ENCODE results near the gene TRPV6.

Gene TRPV6

GRCh38 chr7:142918901-142919300 is 33.4 kb upstream of the TRPV6 start:
- Histone ChIP-seq H3K27ac (replicated peaks) (no peak overlapping the region), H3K27me3 (ENCODE audit: insufficient read depth, poor library complexity, severe bottlenecking) (no peaks in the 10 kb centered on the region), H3K4me3 (replicated peaks; ENCODE audit: insufficient read depth, low read length) (no peak overlapping the region)
- TF ChIP-seq SPI1 (IDR thresholded peaks at IDR 0.05; ENCODE audit: borderline replicate concordance, low read depth) (no peak), REST (IDR thresholded peaks at IDR 0.05; ENCODE audit: insufficient replicate concordance, low read depth) (no peak), CTCF (IDR thresholded peaks at IDR 0.05; ENCODE audit: insufficient read depth, low read length) (no peak), POLR2AphosphoS5 (IDR thresholded peaks at IDR 0.05; ENCODE audit: low read depth) (no peak), GABPA (IDR thresholded peaks at IDR 0.05; ENCODE audit: low read depth) (no peak)
- no peak for DNase-seq (ENCODE audit: low read depth in 1 of 2, low spot score in 1 of 2)

GRCh38 chr7:142917447-142917846 is 31.9 kb upstream of the TRPV6 start:
- no peaks in the 10 kb centered on the region for H3K27me3 ChIP-seq (ENCODE audit: insufficient read depth, poor library complexity, severe bottlenecking)
- H3K27ac ChIP-seq (replicated peaks) = no peak overlapping the region
- no peak for DNase-seq (ENCODE audit: low read depth in 1 of 2, low spot score in 1 of 2)
- no peak overlapping the region for H3K4me3 ChIP-seq (replicated peaks; ENCODE audit: insufficient read depth, low read length)
- no peak for TF ChIP-seq GABPA (IDR thresholded peaks at IDR 0.05; ENCODE audit: low read depth)
- TF ChIP-seq REST (IDR thresholded peaks at IDR 0.05; ENCODE audit: insufficient replicate concordance, low read depth) = no peak
- no peak for TF ChIP-seq POLR2AphosphoS5 (IDR thresholded peaks at IDR 0.05; ENCODE audit: low read depth)
- no peak for TF ChIP-seq SPI1 (IDR thresholded peaks at IDR 0.05; ENCODE audit: borderline replicate concordance, low read depth)
- TF ChIP-seq CTCF (IDR thresholded peaks at IDR 0.05; ENCODE audit: insufficient read depth, low read length) = no peak

GRCh38 chr7:142916508-142916907 is 31.0 kb upstream of the TRPV6 start:
- no peak overlapping the region for H3K4me3 ChIP-seq (replicated peaks; ENCODE audit: insufficient read depth, low read length)
- H3K27ac ChIP-seq (replicated peaks) = no peak overlapping the region
- H3K27me3 ChIP-seq (ENCODE audit: insufficient read depth, poor library complexity, severe bottlenecking) = no peaks in the 10 kb centered on the region
- no peak for DNase-seq (ENCODE audit: low read depth in 1 of 2, low spot score in 1 of 2)
- TF ChIP-seq SPI1 (IDR thresholded peaks at IDR 0.05; ENCODE audit: borderline replicate concordance, low read depth) (no peak), GABPA (IDR thresholded peaks at IDR 0.05; ENCODE audit: low read depth) (no peak), CTCF (IDR thresholded peaks at IDR 0.05; ENCODE audit: insufficient read depth, low read length) (no peak), REST (IDR thresholded peaks at IDR 0.05; ENCODE audit: insufficient replicate concordance, low read depth) (no peak), POLR2AphosphoS5 (IDR thresholded peaks at IDR 0.05; ENCODE audit: low read depth) (no peak)

Measured in HL-60 (cell line).